Measurements from ENCODE around the gene DNER.
"Not testable (repeated sequence)": the region's sequence is repeated elsewhere in the genome, so short reads cannot be mapped to it uniquely, and the experiment has no call there.

Gene DNER

GRCh38 chr2:229340086-229340760, 374.1 kb downstream of the DNER start:
- Histone ChIP-seq H4K20me1 (ENCODE audit: insufficient read depth) (no peaks in the 10 kb centered on the region), H3K4me3 (IDR thresholded peaks at IDR 0.05; ENCODE audit: insufficient read depth, low read depth, low read length) (no peak overlapping the region), H3K79me2 (ENCODE audit: insufficient read depth, low read depth) (no peaks in the 10 kb centered on the region), H3K9ac (no peak overlapping the region), H3K27me3 (ENCODE audit: insufficient read depth, low read depth) (no peaks in the 10 kb centered on the region), H2AFZ (ENCODE audit: low read depth) (no peak overlapping the region), H3K4me1 (ENCODE audit: low read depth, poor library complexity, severe bottlenecking) (no peaks in the 10 kb centered on the region), H3K27ac (no peak overlapping the region), H3K4me2 (no peak overlapping the region), H3K36me3 (ENCODE audit: insufficient read depth) (no peaks in the 10 kb centered on the region)
- TF ChIP-seq CTCF (conservative IDR thresholded peaks at IDR 0.05; ENCODE audit: low read depth, low read length): no peak

- H2AFZ ChIP-seq (ENCODE audit: low read depth): no peak overlapping the region
- no peak overlapping the region for H3K4me3 ChIP-seq (IDR thresholded peaks at IDR 0.05; ENCODE audit: insufficient read depth, low read depth, low read length)
- no peak overlapping the region for H3K27ac ChIP-seq
- no peaks in the 10 kb centered on the region for H3K79me2 ChIP-seq (ENCODE audit: insufficient read depth, low read depth)
- H3K27me3 ChIP-seq (ENCODE audit: insufficient read depth, low read depth): no peaks in the 10 kb centered on the region
- H4K20me1 ChIP-seq (ENCODE audit: insufficient read depth): no peaks in the 10 kb centered on the region
- no peak overlapping the region for H3K9ac ChIP-seq
- H3K36me3 ChIP-seq (ENCODE audit: insufficient read depth): no peaks in the 10 kb centered on the region
- H3K4me1 ChIP-seq (ENCODE audit: low read depth, poor library complexity, severe bottlenecking): peaks cover 2% of the 10 kb centered on the region
- no peak for TF ChIP-seq CTCF (conservative IDR thresholded peaks at IDR 0.05; ENCODE audit: low read depth, low read length)
- no peak overlapping the region for H3K4me2 ChIP-seq
Observed at GRCh38 chr2:229339618-229340017, 374.7 kb downstream of the DNER start.

- not testable (repeated sequence) for H3K79me2 ChIP-seq (ENCODE audit: insufficient read depth, low read depth); H3K9ac ChIP-seq; H3K4me3 ChIP-seq (IDR thresholded peaks at IDR 0.05; ENCODE audit: insufficient read depth, low read depth, low read length); H3K36me3 ChIP-seq (ENCODE audit: insufficient read depth); H3K4me2 ChIP-seq; H2AFZ ChIP-seq (ENCODE audit: low read depth); H3K27ac ChIP-seq; H4K20me1 ChIP-seq (ENCODE audit: insufficient read depth); H3K4me1 ChIP-seq (ENCODE audit: low read depth, poor library complexity, severe bottlenecking); H3K27me3 ChIP-seq (ENCODE audit: insufficient read depth, low read depth)
Observed at GRCh38 chr2:229339171-229339570, 375.2 kb downstream of the DNER start.

GRCh38 chr2:229335877-229336346, 378.4 kb downstream of the DNER start:
- Histone ChIP-seq H3K36me3 (ENCODE audit: insufficient read depth) (no peaks in the 10 kb centered on the region), H3K4me1 (ENCODE audit: low read depth, poor library complexity, severe bottlenecking) (peaks cover 23% of the 10 kb centered on the region), H3K9ac (no peak overlapping the region), H3K27me3 (ENCODE audit: insufficient read depth, low read depth) (no peaks in the 10 kb centered on the region), H3K4me2 (no peak overlapping the region), H3K4me3 (IDR thresholded peaks at IDR 0.05; ENCODE audit: insufficient read depth, low read depth, low read length) (no peak overlapping the region), H3K79me2 (ENCODE audit: insufficient read depth, low read depth) (no peaks in the 10 kb centered on the region), H3K27ac (no peak overlapping the region), H2AFZ (ENCODE audit: low read depth) (no peak overlapping the region), H4K20me1 (ENCODE audit: insufficient read depth) (no peaks in the 10 kb centered on the region)
- no peak for TF ChIP-seq CTCF (conservative IDR thresholded peaks at IDR 0.05; ENCODE audit: low read depth, low read length)

GRCh38 chr2:229335330-229335729, 379.0 kb downstream of the DNER start:
- Histone ChIP-seq H4K20me1 (ENCODE audit: insufficient read depth) (no peaks in the 10 kb centered on the region), H3K79me2 (ENCODE audit: insufficient read depth, low read depth) (no peaks in the 10 kb centered on the region), H3K9ac (no peak overlapping the region), H3K27me3 (ENCODE audit: insufficient read depth, low read depth) (no peaks in the 10 kb centered on the region), H3K4me3 (IDR thresholded peaks at IDR 0.05; ENCODE audit: insufficient read depth, low read depth, low read length) (no peak overlapping the region), H2AFZ (ENCODE audit: low read depth) (no peak overlapping the region), H3K4me1 (ENCODE audit: low read depth, poor library complexity, severe bottlenecking) (peaks cover 23% of the 10 kb centered on the region), H3K27ac (no peak overlapping the region), H3K36me3 (ENCODE audit: insufficient read depth) (no peaks in the 10 kb centered on the region), H3K4me2 (no peak overlapping the region)
- TF ChIP-seq CTCF (conservative IDR thresholded peaks at IDR 0.05; ENCODE audit: low read depth, low read length): no peak
